CD14-positive monocyte (primary cell): ENCODE measurements around the gene MOCOS. TPM values are rescaled to one million over a fixed set of nuclear protein-coding genes. Genes with fewer than 3 reads are reported as not detected.

Source experiments
- DNase-seq, 3 donors: peaks; one replicate each; pipeline ENCODE4 v3.0.0-alpha.2; 2011 to 2022
- H2AFZ ChIP-seq: 2 replicates; pipeline ENCODE4 v1.6.0; 2012; ENCODE audit warnings: mild to moderate bottlenecking, low read depth, low read length, inconsistent platforms; ENCODE audit not compliant: insufficient read depth, poor library complexity, severe bottlenecking
- H3K27ac ChIP-seq, 2 donors: 1 replicate in 1 of 2; 2 replicates in 1 of 2; pipeline ENCODE4 v1.5.1; 2012 to 2013; ENCODE audit warnings: low read length in 2 of 2, control low read depth in 1 of 2, inconsistent platforms in 1 of 2, low read depth in 1 of 2, mild to moderate bottlenecking in 1 of 2
- H3K27me3 ChIP-seq, 2 donors: one replicate each; pipeline versions ENCODE4 v1.6.0 to v1.6.1; 2011 to 2013; ENCODE audit warnings: low read length in 2 of 2; ENCODE audit not compliant: control insufficient read depth in 2 of 2, insufficient read depth in 2 of 2
- H3K36me3 ChIP-seq, 2 donors: replicated peaks in 1 of 2; 1 replicate in 1 of 2; 2 replicates in 1 of 2; pipeline versions ENCODE4 v1.5.1 to v1.6.1; 2012 to 2013; ENCODE audit warnings: low read length in 2 of 2, control low read depth in 1 of 2, inconsistent platforms in 1 of 2, mild to moderate bottlenecking in 1 of 2; ENCODE audit not compliant: insufficient read depth in 2 of 2, control insufficient read depth in 1 of 2
- H3K4me1 ChIP-seq, 2 donors: 1 replicate in 1 of 2; 2 replicates in 1 of 2; pipeline versions ENCODE4 v1.5.1 to v1.6.1; 2012 to 2013; ENCODE audit warnings: low read length in 2 of 2, control low read depth in 1 of 2, inconsistent platforms in 1 of 2, mild to moderate bottlenecking in 1 of 2, moderate library complexity in 1 of 2; ENCODE audit not compliant: insufficient read depth in 2 of 2, control insufficient read depth in 1 of 2
- H3K4me2 ChIP-seq: replicated peaks from 2 replicates; pipeline ENCODE3; 2012; ENCODE audit warnings: low read length, moderate library complexity, mild to moderate bottlenecking; ENCODE audit not compliant: poor library complexity, severe bottlenecking; ENCODE audit errors: extremely low read depth
- H3K4me3 ChIP-seq, 3 experiments: fragments of 200-600 bp in 1 of 3; sonication (generic) in 1 of 3; replicated peaks in 1 of 3; 1 replicate in 2 of 3; 2 replicates in 1 of 3; pipeline ENCODE4 v1.5.1; 2011 to 2013; ENCODE audit warnings: low read length in 3 of 3, mild to moderate bottlenecking in 3 of 3, control low read depth in 2 of 3, low read depth in 2 of 3, inconsistent platforms in 1 of 3, moderate library complexity in 1 of 3
- H3K79me2 ChIP-seq: 2 replicates; pipeline ENCODE4 v1.6.0; 2012; ENCODE audit warnings: mild to moderate bottlenecking, control low read depth, inconsistent platforms, low read length, moderate library complexity; ENCODE audit not compliant: insufficient read depth
- H3K9ac ChIP-seq: 2 replicates; pipeline ENCODE4 v1.6.0; 2017; ENCODE audit warnings: low read length, mild to moderate bottlenecking; ENCODE audit not compliant: insufficient read depth, poor library complexity, severe bottlenecking
- H3K9me3 ChIP-seq, 2 donors: replicated peaks in 1 of 2; 1 replicate in 1 of 2; 2 replicates in 1 of 2; pipeline versions ENCODE4 v1.5.1 to v1.6.1; 2012 to 2013; ENCODE audit warnings: low read length in 2 of 2, control low read depth in 1 of 2; ENCODE audit not compliant: control insufficient read depth in 1 of 2, insufficient read depth in 1 of 2
- H4K20me1 ChIP-seq: 2 replicates; pipeline ENCODE4 v1.6.0; 2012; ENCODE audit warnings: mild to moderate bottlenecking, low read length, control low read depth, moderate library complexity; ENCODE audit not compliant: insufficient read depth
- H3K27ac Mint-ChIP-seq, 7 donors: one replicate each; pipeline ENCODE4 v1.8.0; 2020; ENCODE audit warnings: mild to moderate bottlenecking in 7 of 7, mixed read lengths in 7 of 7, moderate library complexity in 6 of 7, inconsistent platforms in 2 of 7
- H3K27me3 Mint-ChIP-seq, 3 donors: one replicate each; pipeline ENCODE4 v1.8.0; 2021 to 2022; ENCODE audit warnings: low read depth in 3 of 3, mild to moderate bottlenecking in 3 of 3, mixed read lengths in 3 of 3, moderate library complexity in 3 of 3, inconsistent platforms in 1 of 3
- H3K36me3 Mint-ChIP-seq, 2 donors: one replicate each; pipeline ENCODE4 v1.8.0; 2020; ENCODE audit warnings: mixed read lengths in 2 of 2, inconsistent platforms in 1 of 2, mild to moderate bottlenecking in 1 of 2
- H3K4me1 Mint-ChIP-seq: one replicate; pipeline ENCODE4 v1.8.0; 2020; ENCODE audit warnings: mild to moderate bottlenecking, mixed read lengths
- H3K4me3 Mint-ChIP-seq, 2 donors: one replicate each; pipeline ENCODE4 v1.8.0; 2020; ENCODE audit warnings: mild to moderate bottlenecking in 2 of 2, mixed read lengths in 2 of 2, moderate library complexity in 1 of 2
- H3K9me3 Mint-ChIP-seq, 7 donors: one replicate each; pipeline ENCODE4 v1.8.0; 2020 to 2022; ENCODE audit warnings: mixed read lengths in 7 of 7, mild to moderate bottlenecking in 6 of 7, moderate library complexity in 6 of 7, inconsistent platforms in 2 of 7
- CTCF ChIP-seq: fragments of 200-600 bp; IDR thresholded peaks from one replicate; pipeline ENCODE4 v1.8.0; 2022; ENCODE audit warnings: antibody characterized with exemption, mild to moderate bottlenecking
- WGBS: methylation state at CpG from one replicate; pipeline ENCODE4 v1.1.5; 2013; ENCODE audit warnings: missing lambda C conversion rate; ENCODE audit not compliant: insufficient coverage; 5-methylcytosine and 5-hydroxymethylcytosine counted together
- intact Hi-C, 2 donors: fragments of 100-400 bp; cut with micrococcal nuclease; formaldehyde crosslinking; loops; one replicate each; pipeline versions ENCODE4 v1.15.0 to v1.15.1; 2023
- polyA plus RNA-seq, 3 donors: library from polyadenylated mRNA; depleted of rRNA in 1 of 3; unstranded in 2 of 3; stranded (reverse) in 1 of 3; fragments of 300-500 nt in 2 of 3; fragments of >200 nt in 1 of 3; fragmentation: Illumina TruSeq in 2 of 3; gene quantifications; 1 replicate in 2 of 3; 2 replicates in 1 of 3; pipeline ENCODE4 v1.2.3, GENCODE V29; 2012 to 2021

Gene MOCOS
- polyA plus RNA-seq, 3 donors = 0.03 to 0.05 TPM; not detected in 1

DNA sequence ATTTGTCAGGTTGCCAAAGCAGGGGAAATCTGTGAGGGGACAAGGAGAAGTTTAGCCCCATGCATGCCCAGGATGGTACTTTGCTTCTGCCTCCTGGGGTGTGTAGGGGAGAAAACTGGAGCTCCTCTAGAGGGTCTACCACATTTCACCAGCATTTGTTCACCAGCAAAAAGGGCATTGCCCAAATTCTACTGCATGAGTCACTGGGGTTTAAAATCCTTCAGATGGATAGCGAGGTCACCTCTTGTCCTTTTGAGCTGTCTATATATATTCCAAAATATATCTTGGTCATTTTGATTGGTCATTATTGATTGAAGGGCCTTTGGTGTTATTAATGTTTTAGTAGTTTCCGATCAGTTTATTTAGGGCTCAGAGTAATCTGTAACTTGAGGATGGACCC is 128.9 kb downstream of the MOCOS start:
- H3K4me1 Mint-ChIP-seq = no peaks in the 10 kb centered on the region
- H3K4me1 ChIP-seq = no peaks in the 10 kb centered on the region
- WGBS = no CpG with 5 or more reads among the region's 2 CpGs
- H3K9ac ChIP-seq = no peak overlapping the region
- H3K36me3 Mint-ChIP-seq = no peaks in the 10 kb centered on the region
- peaks cover 7 to 12% (median 10%) of the 10 kb centered on the region in 3 donors for H3K27me3 Mint-ChIP-seq
- peaks cover 0 to 7% of the 10 kb centered on the region in 2 donors for H3K9me3 ChIP-seq
- no peak overlapping the region for H3K4me3 Mint-ChIP-seq
- intact Hi-C loops = no loop called here
- H3K27me3 ChIP-seq = no peaks in the 10 kb centered on the region
- no peak overlapping the region for H3K27ac ChIP-seq
- no peak for DNase-seq
- no peak overlapping the region for H2AFZ ChIP-seq
- no peaks in the 10 kb centered on the region for H3K36me3 ChIP-seq
- no peaks in the 10 kb centered on the region for H4K20me1 ChIP-seq
- no peak overlapping the region for H3K4me3 ChIP-seq
- H3K79me2 ChIP-seq = no peaks in the 10 kb centered on the region
- no peak overlapping the region for H3K27ac Mint-ChIP-seq
- peaks cover 9 to 20% (median 14%) of the 10 kb centered on the region in 7 donors for H3K9me3 Mint-ChIP-seq
- H3K4me2 ChIP-seq = no peak overlapping the region
- no peak for TF ChIP-seq CTCF

Other genes with a start within 250 kb of the MOCOS start
- 10 to 100 TPM in 2 of 3 donors, 1 to 10 TPM in 1; 10.0 to 30.3 (median 10.9) TPM for gene RPRD1A, start 119.9 kb upstream of the MOCOS start, polyA plus RNA-seq
- 10 to 100 TPM; 13.2 to 20.1 (median 16.8) TPM for gene SLC39A6, start 58.2 kb upstream of the MOCOS start, polyA plus RNA-seq
- 10 to 100 TPM; 24.8 to 52.5 (median 27.1) TPM for gene ELP2, start 57.6 kb upstream of the MOCOS start, polyA plus RNA-seq
- gene FHOD3, start 110.2 kb downstream of the MOCOS start, polyA plus RNA-seq = not detected